K562 (cell line): ENCODE measurements around the gene CAST. TPM values are rescaled to one million over a fixed set of nuclear protein-coding genes. Genes with fewer than 3 reads are reported as not detected.

Source experiments
- C11orf30 ChIP-seq: fragments of 450-650 bp; IDR thresholded peaks from 2 replicates; pipeline ENCODE4 v1.6.1; 2016; ENCODE audit warnings: low read depth, mild to moderate bottlenecking
- CEBPB ChIP-seq: fragments of 450-650 bp; IDR thresholded peaks from 2 replicates; pipeline ENCODE4 v1.6.1; 2016; ENCODE audit warnings: missing genetic modification characterization, missing compliant biosample characterization
- DACH1 ChIP-seq: fragments of 450-650 bp; IDR thresholded peaks from 2 replicates; pipeline ENCODE4 v1.6.1; 2018; ENCODE audit not compliant: partially characterized antibody
- ESRRA ChIP-seq: fragments of 450-650 bp; IDR thresholded peaks from 2 replicates; pipeline ENCODE4 v1.6.1; 2014; ENCODE audit warnings: low read depth, mild to moderate bottlenecking, moderate library complexity, borderline replicate concordance
- FIP1L1 ChIP-seq: fragments of 200-400 bp; formaldehyde crosslinking; IDR thresholded peaks from 2 replicates; pipeline ENCODE4 v1.6.1; 2018; ENCODE audit warnings: mild to moderate bottlenecking, low read depth, low read length; ENCODE audit not compliant: poor library complexity, severe bottlenecking
- FOXA3 ChIP-seq, 2 experiments: fragments of 450-650 bp in 1 of 2; sonication (generic) in 1 of 2; formaldehyde crosslinking; IDR thresholded peaks in 1 of 2; conservative IDR thresholded peaks in 1 of 2; 2 replicates each; pipeline versions ENCODE4 v1.4.0 to v1.8.0; 2020 to 2022; ENCODE audit warnings: mild to moderate bottlenecking in 2 of 2, missing genetic modification reagents in 1 of 2
- FOXP1 ChIP-seq: sonication (generic); formaldehyde crosslinking; IDR thresholded peaks from 2 replicates; pipeline ENCODE4 v1.8.0; 2022; ENCODE audit warnings: mild to moderate bottlenecking, missing genetic modification reagents
- GTF2E2 ChIP-seq: fragments of 200-800 bp; sonication (Bioruptor generic); IDR thresholded peaks from 2 replicates; pipeline ENCODE4 v1.6.1; 2016; ENCODE audit warnings: missing genetic modification characterization, missing compliant biosample characterization
- ILK ChIP-seq: fragments of 450-650 bp; IDR thresholded peaks from 2 replicates; pipeline ENCODE4 v1.6.1; 2016; ENCODE audit warnings: missing genetic modification characterization, low read depth, mild to moderate bottlenecking, missing compliant biosample characterization, moderate library complexity, borderline replicate concordance
- IRF2 ChIP-seq: sonication (generic); formaldehyde crosslinking; IDR thresholded peaks from 2 replicates; pipeline ENCODE4 v1.8.1; 2022; ENCODE audit warnings: mild to moderate bottlenecking, missing genetic modification reagents
- JUND ChIP-seq, 2 experiments: IDR thresholded peaks; 2 replicates in 1 of 2; 3 replicates in 1 of 2; pipeline ENCODE4 v1.6.1; 2011; ENCODE audit warnings: borderline replicate concordance in 2 of 2, low read depth in 2 of 2, low read length in 2 of 2, improper control_type of control experiment in 1 of 2, missing biosample characterization in 1 of 2, missing genetic modification characterization in 1 of 2, missing genetic modification reagents in 1 of 2
- KAT8 ChIP-seq: fragments of 450-650 bp; IDR thresholded peaks from 2 replicates; pipeline ENCODE4 v1.6.1; 2016; ENCODE audit warnings: low read depth, mild to moderate bottlenecking
- KDM1A ChIP-seq, 2 experiments: fragments of 450-650 bp; IDR thresholded peaks; 2 replicates each; pipeline ENCODE4 v1.6.1; 2016; ENCODE audit warnings: mild to moderate bottlenecking in 2 of 2
- MAFF ChIP-seq: IDR thresholded peaks from 2 replicates; pipeline ENCODE4 v1.6.1; 2012; ENCODE audit warnings: low read length, improper control_type of control experiment
- MXI1 ChIP-seq: IDR thresholded peaks from 2 replicates; pipeline ENCODE4 v1.6.1; 2011; ENCODE audit warnings: low read depth, mild to moderate bottlenecking, improper control_type of control experiment, low read length
- NFIX ChIP-seq: fragments of 250-450 bp; sonication (Bioruptor Pico); IDR thresholded peaks from 2 replicates; pipeline ENCODE4 v1.4.0; 2020; ENCODE audit warnings: low read depth, mild to moderate bottlenecking, moderate library complexity
- NR2C1 ChIP-seq, 2 experiments: fragments of 450-650 bp; IDR thresholded peaks; 2 replicates each; pipeline ENCODE4 v1.6.1; 2017; ENCODE audit warnings: mild to moderate bottlenecking in 2 of 2, antibody characterized with exemption in 1 of 2, inconsistent platforms in 1 of 2, missing compliant biosample characterization in 1 of 2, missing genetic modification characterization in 1 of 2
- PPARD ChIP-seq: fragments of 250-450 bp; sonication (Bioruptor Pico); IDR thresholded peaks from 2 replicates; pipeline ENCODE4 v1.8.0; 2022; ENCODE audit warnings: inconsistent platforms, mild to moderate bottlenecking, moderate library complexity
- RBM25 ChIP-seq: fragments of 200-400 bp; formaldehyde crosslinking; IDR thresholded peaks from 2 replicates; pipeline ENCODE4 v1.6.1; 2018; ENCODE audit warnings: low read length, low read depth, moderate library complexity; ENCODE audit not compliant: severe bottlenecking
- RCOR1 ChIP-seq, 2 experiments: IDR thresholded peaks; 2 replicates each; pipeline ENCODE4 v1.6.1; 2012; ENCODE audit warnings: low read depth in 2 of 2, low read length in 2 of 2, borderline replicate concordance in 1 of 2, improper control_type of control experiment in 1 of 2
- RFX5 ChIP-seq: IDR thresholded peaks from 2 replicates; pipeline ENCODE4 v1.6.1; 2011; ENCODE audit warnings: low read depth, mild to moderate bottlenecking, improper control_type of control experiment, low read length
- SP2 ChIP-seq: IDR thresholded peaks from 2 replicates; pipeline ENCODE4 v1.6.1; 2011; ENCODE audit warnings: mild to moderate bottlenecking, low read depth, low read length, moderate library complexity; ENCODE audit not compliant: poor library complexity, severe bottlenecking; ENCODE audit errors: extremely low read depth
- SREBF1 ChIP-seq: fragments of 150-350 bp; IDR thresholded peaks from 2 replicates; pipeline ENCODE4 v1.6.1; 2014; ENCODE audit warnings: antibody characterized with exemption, low read depth, low read length, borderline replicate concordance
- TAF9B ChIP-seq: fragments of 450-650 bp; IDR thresholded peaks from 2 replicates; pipeline ENCODE4 v1.6.1; 2018; ENCODE audit warnings: mild to moderate bottlenecking; ENCODE audit not compliant: partially characterized antibody
- ZBTB17 ChIP-seq: fragments of 450-650 bp; formaldehyde crosslinking; IDR thresholded peaks from 2 replicates; pipeline ENCODE4 v1.4.0; 2020; ENCODE audit warnings: mild to moderate bottlenecking
- ZNF140 ChIP-seq: fragments of 250-450 bp; sonication (Bioruptor Pico); IDR thresholded peaks from 2 replicates; pipeline ENCODE4 v1.8.0; 2021; ENCODE audit warnings: moderate library complexity, mild to moderate bottlenecking, inconsistent platforms
- ZNF354B ChIP-seq: fragments of 250-450 bp; sonication (Bioruptor Pico); IDR thresholded peaks from 2 replicates; pipeline ENCODE4 v1.4.0; 2020
- ZNF77 ChIP-seq: fragments of 250-450 bp; sonication (Bioruptor Pico); IDR thresholded peaks from 2 replicates; pipeline ENCODE4 v1.5.0; 2020
- ZNF79 ChIP-seq: fragments of 250-450 bp; sonication (Bioruptor Pico); IDR thresholded peaks from 2 replicates; pipeline ENCODE4 v1.4.0; 2020; ENCODE audit warnings: low read depth, mild to moderate bottlenecking, moderate library complexity
- polyA plus RNA-seq, 8 experiments: library from polyadenylated mRNA; depleted of rRNA in 4 of 8; stranded (reverse) in 5 of 8; unstranded in 3 of 8; fragments of >200 nt; fragmentation: Nextera tagmentation in 2 of 8; fragmentation: Illumina TruSeq in 1 of 8; extraction: Ambion mirVana in 2 of 8; extraction: Trizol in 1 of 8; gene quantifications; 2 replicates each; pipeline versions ENCODE4 v1.2.1 to v1.2.3, GENCODE V29; 2011 to 2014; ENCODE audit warnings: inconsistent platforms in 1 of 8, missing spikeins in 1 of 8
- total RNA-seq, 7 experiments: library from RNA; depleted of rRNA in 6 of 7; stranded (reverse); fragments of >200 nt in 6 of 7; fragmentation: Illumina TruSeq in 2 of 7; extraction: Trizol in 2 of 7; gene quantifications; 2 replicates each; pipeline versions ENCODE4 v1.2.1 to v1.2.3, GENCODE V29; 2011 to 2021; ENCODE audit warnings: low replicate concordance in 1 of 7
- TF ChIP-seq, protein P1 (sequence below): fragments of 450-650 bp; formaldehyde crosslinking; IDR thresholded peaks from 2 replicates; pipeline ENCODE4 v1.4.0; 2020; ENCODE audit warnings: mild to moderate bottlenecking, moderate library complexity

CAST gene
- total and polyA plus RNA-seq, 9 of the 15 experiments (the other 6 are each of a cell fraction or from before 2014, with no cell fraction given): 55.5 to 136 (median 86.1) TPM

DNA sequence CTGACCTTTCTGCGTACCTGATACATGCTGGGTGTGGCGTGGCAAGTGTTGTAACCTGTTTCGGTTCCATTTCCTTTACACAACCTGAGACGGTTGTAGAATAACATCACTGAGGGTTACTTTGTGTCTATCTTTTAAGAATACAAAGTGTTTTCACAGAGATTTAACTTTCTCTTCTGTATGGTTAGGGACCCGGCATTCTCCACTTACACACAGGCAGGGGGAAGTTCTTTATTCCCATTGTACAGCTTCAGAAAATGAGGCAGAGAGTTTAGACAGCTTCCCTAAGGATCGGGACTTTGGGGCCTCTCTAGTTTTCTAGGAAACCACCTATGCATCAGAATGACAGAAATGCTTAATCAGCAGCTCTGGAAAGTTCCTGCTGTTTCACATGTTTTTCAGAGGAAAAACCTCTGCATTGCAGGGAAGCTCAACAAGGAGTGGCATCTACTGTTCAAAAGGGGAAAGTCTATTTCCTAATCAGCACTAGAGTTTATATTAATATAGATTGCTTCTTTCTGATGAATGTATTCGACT is 41.3 kb downstream of the CAST start (continued):
- no peak for TF ChIP-seq ZNF354B (CRISPR knock-in tag)
- TF ChIP-seq ZNF140 (CRISPR knock-in tag): 0 out of 2 replicates have a peak, but pooled peaks have one; percentile 46
- TF ChIP-seq ZNF77: no peak
- 0 out of 2 replicates have a peak, but pooled peaks have one; percentile 9 for TF ChIP-seq GTF2E2 (tag)
- TF ChIP-seq ZBTB17: no peak
- no peak for TF ChIP-seq FOXP1 (CRISPR knock-in tag)
- TF ChIP-seq KDM1A (IDR thresholded peaks at IDR 0.05): peak; percentile 49 to 50; a peak in 3 of 4 replicates
- TF ChIP-seq, protein P1, sequence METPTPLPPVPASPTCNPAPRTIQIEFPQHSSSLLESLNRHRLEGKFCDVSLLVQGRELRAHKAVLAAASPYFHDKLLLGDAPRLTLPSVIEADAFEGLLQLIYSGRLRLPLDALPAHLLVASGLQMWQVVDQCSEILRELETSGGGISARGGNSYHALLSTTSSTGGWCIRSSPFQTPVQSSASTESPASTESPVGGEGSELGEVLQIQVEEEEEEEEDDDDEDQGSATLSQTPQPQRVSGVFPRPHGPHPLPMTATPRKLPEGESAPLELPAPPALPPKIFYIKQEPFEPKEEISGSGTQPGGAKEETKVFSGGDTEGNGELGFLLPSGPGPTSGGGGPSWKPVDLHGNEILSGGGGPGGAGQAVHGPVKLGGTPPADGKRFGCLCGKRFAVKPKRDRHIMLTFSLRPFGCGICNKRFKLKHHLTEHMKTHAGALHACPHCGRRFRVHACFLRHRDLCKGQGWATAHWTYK (CRISPR knock-in tag): 0 out of 2 replicates have a peak, but pooled peaks have one; percentile 11
- TF ChIP-seq DACH1: no peak
- TF ChIP-seq IRF2: no peak
- no peak for TF ChIP-seq KAT8
- TF ChIP-seq MXI1: no peak
- TF ChIP-seq FIP1L1: no peak
- no peak for TF ChIP-seq FOXA3 (CRISPR knock-in tag; conservative IDR thresholded peaks at IDR 0.05 in 1 of 2, IDR thresholded peaks at IDR 0.05 in 1 of 2)
- TF ChIP-seq RBM25: peak; percentile 80
- TF ChIP-seq PPARD: no peak
- peak; percentile 88 for TF ChIP-seq C11orf30
- TF ChIP-seq CEBPB (tag): 0 out of 2 replicates have a peak, but pooled peaks have one; percentile 36
- no peak for TF ChIP-seq NR2C1 (IDR thresholded peaks at IDR 0.05)
- TF ChIP-seq NR2C1 (tag; IDR thresholded peaks at IDR 0.05): no peak
- TF ChIP-seq JUND (IDR thresholded peaks at IDR 0.05; ENCODE audit: borderline replicate concordance, low read depth, low read length): no peak
- 0 out of 3 replicates have a peak, but pooled peaks have one; percentile 34 for TF ChIP-seq JUND (tag; IDR thresholded peaks at IDR 0.05; ENCODE audit: borderline replicate concordance, low read depth, low read length)
- no peak for TF ChIP-seq ILK (tag)
- peak; percentile 53; the same call in 1 of the 2 replicates for TF ChIP-seq ESRRA
- no peak for TF ChIP-seq SP2
- TF ChIP-seq SREBF1: no peak
- TF ChIP-seq RFX5: no peak
- no peak for TF ChIP-seq TAF9B
- TF ChIP-seq RCOR1 (IDR thresholded peaks at IDR 0.05; ENCODE audit: borderline replicate concordance in 1 of 2, low read depth in 2 of 2, low read length in 2 of 2): 0 out of 4 replicates have a peak, but pooled peaks of 1 of the 2 experiments have one; percentile 4
- peak; percentile 85 for TF ChIP-seq MAFF
- no peak for TF ChIP-seq NFIX (CRISPR knock-in tag)
- TF ChIP-seq ZNF79 (CRISPR knock-in tag): no peak
